NT2/D1 (cell line): Measurements from ENCODE around the gene SERBP1.

ENCODE experiments used
- DNase-seq: peaks from one replicate; pipeline ENCODE4 v3.0.0-alpha.2; 2011; ENCODE audit warnings: low read depth, low spot score
- H3K27me3 ChIP-seq: 2 replicates; pipeline ENCODE4 v1.6.0; 2011; ENCODE audit warnings: mild to moderate bottlenecking; ENCODE audit not compliant: insufficient read length, insufficient read depth
- H3K36me3 ChIP-seq: 2 replicates; pipeline ENCODE4 v1.6.1; 2011; ENCODE audit warnings: mild to moderate bottlenecking, low read length, mixed read lengths; ENCODE audit not compliant: insufficient read depth, insufficient read length
- H3K4me1 ChIP-seq: 2 replicates; pipeline ENCODE4 v1.5.1; 2011; ENCODE audit not compliant: insufficient read depth, insufficient read length
- H3K4me3 ChIP-seq: 2 replicates; pipeline ENCODE4 v1.5.1; 2011; ENCODE audit warnings: low read depth; ENCODE audit not compliant: insufficient read length
- H3K9ac ChIP-seq: 2 replicates; pipeline ENCODE4 v1.6.0; 2011; ENCODE audit warnings: low read depth; ENCODE audit not compliant: insufficient read length
- H3K9me3 ChIP-seq: 2 replicates; pipeline ENCODE4 v1.5.1; 2011; ENCODE audit warnings: mild to moderate bottlenecking, low read length; ENCODE audit not compliant: insufficient read depth
- SUZ12 ChIP-seq: IDR thresholded peaks from 2 replicates; pipeline ENCODE4 v1.6.1; 2011; ENCODE audit not compliant: insufficient read length, insufficient read depth; ENCODE audit errors: extremely low read depth
- YY1 ChIP-seq: IDR thresholded peaks from 2 replicates; pipeline ENCODE4 v1.6.1; 2011; ENCODE audit not compliant: insufficient read length, insufficient read depth
- ZNF274 ChIP-seq: IDR thresholded peaks from 2 replicates; pipeline ENCODE4 v1.6.1; 2011; ENCODE audit warnings: mild to moderate bottlenecking, low read depth, low read length

The SERBP1 gene

GRCh38 chr1:67430358-67431155 is at the start of gene SERBP1:
Gene SERBP1 (minus strand): TSS chr1:67430402. CDS start chr1:67430300, 102 bp downstream.
- H3K4me1 ChIP-seq: no peaks in the 10 kb centered on the region

GRCh38 chr1:67479146-67479891 is 49.1 kb upstream of the SERBP1 start:
- TF ChIP-seq SUZ12 (no peak), ZNF274 (no peak), YY1 (no peak)
- Histone ChIP-seq H3K4me3 (no peak overlapping the region), H3K9ac (no peak overlapping the region), H3K36me3 (no peaks in the 10 kb centered on the region), H3K4me1 (no peaks in the 10 kb centered on the region), H3K27me3 (no peaks in the 10 kb centered on the region), H3K9me3 (no peaks in the 10 kb centered on the region)
- no peak for DNase-seq

More at GRCh38 chr1:67430358-67431155, at the start of gene SERBP1:
- Histone ChIP-seq H3K4me3 (peak within 1 kb of the TSS; percentile 96), H3K36me3 (peaks cover 40% of the 10 kb centered on the region), H3K9ac (peak within 1 kb of the TSS; percentile 100), H3K27me3 (no peaks in the 10 kb centered on the region), H3K9me3 (no peaks in the 10 kb centered on the region)
- TF ChIP-seq ZNF274: no peak
- TF ChIP-seq YY1: peak; percentile 85
- no peak for TF ChIP-seq SUZ12
- DNase-seq: peak; percentile 100

GRCh38 chr1:67476906-67477305 is 46.7 kb upstream of the SERBP1 start:
- Histone ChIP-seq H3K9ac (no peak overlapping the region), H3K4me1 (no peaks in the 10 kb centered on the region), H3K36me3 (no peaks in the 10 kb centered on the region), H3K27me3 (no peaks in the 10 kb centered on the region), H3K4me3 (no peak overlapping the region), H3K9me3 (no peaks in the 10 kb centered on the region)
- DNase-seq: no peak
- TF ChIP-seq SUZ12 (no peak), YY1 (no peak), ZNF274 (no peak)

GRCh38 chr1:67476006-67476482 is 45.8 kb upstream of the SERBP1 start:
- DNase-seq: no peak
- H3K4me3 ChIP-seq: no peak overlapping the region
- H3K9ac ChIP-seq: no peak overlapping the region
- no peaks in the 10 kb centered on the region for H3K4me1 ChIP-seq
- H3K9me3 ChIP-seq: no peaks in the 10 kb centered on the region
- TF ChIP-seq YY1: no peak
- TF ChIP-seq SUZ12: no peak
- no peak for TF ChIP-seq ZNF274
- H3K27me3 ChIP-seq: no peaks in the 10 kb centered on the region
- H3K36me3 ChIP-seq: no peaks in the 10 kb centered on the region

- no peaks in the 10 kb centered on the region for H3K36me3 ChIP-seq
- peaks cover 3% of the 10 kb centered on the region for H3K4me1 ChIP-seq
- H3K4me3 ChIP-seq: no peak overlapping the region
- H3K9ac ChIP-seq: no peak overlapping the region
- no peak for TF ChIP-seq SUZ12
- no peak for TF ChIP-seq YY1
- TF ChIP-seq ZNF274: no peak
- no peaks in the 10 kb centered on the region for H3K27me3 ChIP-seq
- no peak for DNase-seq
- no peaks in the 10 kb centered on the region for H3K9me3 ChIP-seq
These were observed 41.9 kb upstream of the SERBP1 start for GRCh38 chr1:67472056-67472455.

- DNase-seq: no peak
- no peak for TF ChIP-seq YY1
- no peak for TF ChIP-seq ZNF274
- TF ChIP-seq SUZ12: no peak
- Histone ChIP-seq H3K4me3 (no peak overlapping the region), H3K27me3 (peaks cover 11% of the 10 kb centered on the region), H3K36me3 (no peaks in the 10 kb centered on the region), H3K9ac (no peak overlapping the region), H3K9me3 (no peaks in the 10 kb centered on the region), H3K4me1 (peaks cover 3% of the 10 kb centered on the region)
These were observed 39.2 kb upstream of the SERBP1 start for GRCh38 chr1:67469431-67469830.
